GM12865 (cell line): ENCODE results near the gene TSNAXIP1.

Experiments used
- DNase-seq: peaks from one replicate; pipeline ENCODE4 v3.0.0; 2010; ENCODE audit warnings: low read depth
- H3K4me3 ChIP-seq: 2 replicates; pipeline ENCODE4 v1.5.1; 2011; ENCODE audit warnings: mild to moderate bottlenecking, low read depth, low read length, control low read depth
- TF ChIP-seq, protein P1 (sequence below): IDR thresholded peaks from 2 replicates; pipeline ENCODE4 v1.5.1; 2011; ENCODE audit warnings: low read length, control low read depth, low read depth, inconsistent platforms; ENCODE audit not compliant: insufficient read depth; ENCODE audit errors: missing control alignments

TSNAXIP1 gene

GRCh38 chr16:67874372-67874771 lies 67.7 kb downstream of the TSNAXIP1 start:
- H3K4me3 ChIP-seq: peak overlapping the region; percentile 95
- no peak for DNase-seq
- TF ChIP-seq, protein P1, sequence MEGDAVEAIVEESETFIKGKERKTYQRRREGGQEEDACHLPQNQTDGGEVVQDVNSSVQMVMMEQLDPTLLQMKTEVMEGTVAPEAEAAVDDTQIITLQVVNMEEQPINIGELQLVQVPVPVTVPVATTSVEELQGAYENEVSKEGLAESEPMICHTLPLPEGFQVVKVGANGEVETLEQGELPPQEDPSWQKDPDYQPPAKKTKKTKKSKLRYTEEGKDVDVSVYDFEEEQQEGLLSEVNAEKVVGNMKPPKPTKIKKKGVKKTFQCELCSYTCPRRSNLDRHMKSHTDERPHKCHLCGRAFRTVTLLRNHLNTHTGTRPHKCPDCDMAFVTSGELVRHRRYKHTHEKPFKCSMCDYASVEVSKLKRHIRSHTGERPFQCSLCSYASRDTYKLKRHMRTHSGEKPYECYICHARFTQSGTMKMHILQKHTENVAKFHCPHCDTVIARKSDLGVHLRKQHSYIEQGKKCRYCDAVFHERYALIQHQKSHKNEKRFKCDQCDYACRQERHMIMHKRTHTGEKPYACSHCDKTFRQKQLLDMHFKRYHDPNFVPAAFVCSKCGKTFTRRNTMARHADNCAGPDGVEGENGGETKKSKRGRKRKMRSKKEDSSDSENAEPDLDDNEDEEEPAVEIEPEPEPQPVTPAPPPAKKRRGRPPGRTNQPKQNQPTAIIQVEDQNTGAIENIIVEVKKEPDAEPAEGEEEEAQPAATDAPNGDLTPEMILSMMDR: no peak

GRCh38 chr16:67877064-67877463 lies 70.4 kb downstream of the TSNAXIP1 start:
- DNase-seq: no peak
- H3K4me3 ChIP-seq: no peak overlapping the region
- TF ChIP-seq, protein P1: no peak
